HG03039 (cell line): ENCODE results near the gene DAND5.

ENCODE experiments used
- ATAC-seq: cut with Tn5 transposase; IDR thresholded peaks from one replicate; pipeline ENCODE4 v1.9.1; 2021; ENCODE audit warnings: mild to moderate bottlenecking, moderate library complexity; ENCODE audit not compliant: unreplicated experiment

The DAND5 gene

DNA sequence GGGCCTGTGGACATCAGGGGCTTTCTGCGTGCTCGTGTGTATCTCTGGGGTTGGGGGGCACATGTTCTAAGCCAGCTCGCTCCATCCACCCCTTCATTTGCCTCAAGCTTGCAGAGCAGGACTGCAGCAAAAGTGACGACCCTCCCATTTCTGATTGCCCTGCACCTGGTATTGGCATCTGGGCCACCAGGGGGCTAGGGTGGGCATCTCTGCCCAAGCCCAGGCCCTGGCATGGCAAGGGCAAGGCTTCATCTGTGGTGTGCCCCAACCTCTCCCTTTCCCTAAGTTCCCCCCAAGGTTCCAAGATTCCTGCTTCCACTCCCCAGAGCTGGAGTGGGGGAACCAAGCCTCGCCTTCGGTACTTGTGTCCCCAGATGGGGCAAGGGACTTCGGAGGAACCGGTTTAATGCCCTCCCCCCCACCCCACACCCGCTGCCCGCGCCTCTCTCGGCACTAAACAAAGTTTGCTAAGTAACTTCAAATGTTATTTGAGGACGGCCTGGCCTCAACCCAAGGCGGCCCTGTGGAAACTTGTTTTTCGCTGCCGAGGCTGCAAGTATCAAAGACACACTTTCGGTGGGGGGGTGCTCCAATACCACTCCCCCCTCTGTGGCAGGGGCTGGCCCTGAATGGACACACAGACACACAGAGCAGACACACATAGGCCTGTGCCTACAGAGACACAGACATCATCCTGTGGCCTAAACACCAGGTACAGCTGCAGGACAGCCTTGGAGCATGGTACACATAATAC is 38.1 kb downstream of the DAND5 start:
- ATAC-seq, result no peak

GRCh38 chr19:13008926-13009787 is 39.8 kb downstream of the DAND5 start:
- ATAC-seq, result no peak

- no peak for ATAC-seq
Observed at GRCh38 chr19:13010038-13010991, 40.9 kb downstream of the DAND5 start.

DNA sequence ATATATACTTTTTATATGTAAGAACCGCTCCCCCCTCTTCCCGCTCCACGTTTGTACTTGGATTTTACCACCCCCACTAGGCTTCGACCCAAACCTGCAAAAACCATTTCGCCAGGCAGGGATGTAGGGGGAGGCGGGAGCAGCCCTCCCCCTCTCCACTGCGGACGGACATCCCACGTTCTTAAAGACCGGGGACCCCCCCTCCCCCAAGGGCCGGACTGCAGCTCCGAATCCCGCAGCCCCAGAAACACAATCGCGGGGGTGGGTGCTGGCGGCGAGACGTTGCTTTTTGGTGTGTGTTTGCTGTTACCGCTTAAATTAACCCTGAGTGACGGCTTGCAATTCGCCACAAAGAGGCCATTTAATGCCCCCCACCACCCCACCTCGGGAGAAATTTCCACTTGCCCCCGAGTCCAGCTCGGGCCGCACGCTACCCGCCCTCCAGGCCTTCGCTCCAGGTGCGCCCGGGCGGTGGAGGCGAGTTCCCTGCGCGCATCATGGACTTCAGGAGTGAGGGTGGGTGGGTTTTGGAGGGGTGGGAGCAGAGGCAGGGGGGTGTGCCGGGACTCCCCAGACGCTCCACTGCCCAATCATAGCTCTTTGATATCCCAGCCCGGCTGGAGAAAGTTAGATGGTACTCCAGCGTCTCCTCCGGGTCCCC is 41.7 kb downstream of the DAND5 start:
- no peak for ATAC-seq

- ATAC-seq, result no peak
Observed at GRCh38 chr19:13011653-13012389, 42.4 kb downstream of the DAND5 start.

- ATAC-seq, result no peak
Observed at GRCh38 chr19:13012390-13012689, 43.0 kb downstream of the DAND5 start.

GRCh38 chr19:13012690-13013608 is 43.6 kb downstream of the DAND5 start:
- ATAC-seq, result no peak

DNA sequence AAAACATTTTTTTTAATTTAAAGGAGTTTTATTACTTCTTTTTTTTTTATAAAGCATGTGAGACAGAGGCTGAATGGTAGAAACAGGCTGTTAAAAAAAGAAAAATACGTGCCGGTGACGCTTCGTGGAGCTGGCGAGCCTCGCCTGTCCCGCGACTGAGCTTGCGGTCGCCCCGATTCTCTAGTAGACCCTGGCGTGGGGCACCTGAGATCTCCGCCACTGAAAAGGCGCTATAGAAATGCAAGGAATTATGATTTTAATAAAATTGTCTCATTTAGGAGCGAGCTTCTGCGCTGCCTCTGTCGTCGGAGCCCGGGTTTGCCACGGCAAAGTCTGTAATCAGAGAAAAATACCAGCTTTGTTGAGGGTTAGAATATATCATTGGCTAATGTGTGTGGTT is 44.3 kb downstream of the DAND5 start:
- ATAC-seq, result no peak

GRCh38 chr19:13014101-13014920 is 44.9 kb downstream of the DAND5 start:
- ATAC-seq, result no peak

DNA sequence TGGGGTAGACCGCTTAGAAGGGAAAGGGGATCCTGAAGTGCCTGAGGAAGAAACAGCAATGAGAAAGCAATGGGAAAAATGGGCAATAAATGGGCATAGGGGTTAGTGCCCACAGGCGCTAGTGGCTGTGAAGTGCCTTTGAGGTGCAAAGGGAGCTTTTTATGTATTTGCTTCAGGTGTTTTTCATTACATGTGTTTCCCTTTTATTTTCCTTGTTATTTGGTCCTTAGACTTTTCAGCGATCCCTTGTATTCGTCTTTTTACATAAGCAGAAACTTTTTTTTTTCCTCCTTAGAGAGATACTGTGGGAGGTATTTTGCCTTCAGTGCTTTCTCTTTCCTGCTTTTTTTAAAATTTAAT is 45.5 kb downstream of the DAND5 start:
- ATAC-seq, result no peak

- ATAC-seq, result no peak
Observed at GRCh38 chr19:13015361-13016223, 46.2 kb downstream of the DAND5 start.

- no peak for ATAC-seq
Observed at GRCh38 chr19:13016245-13016627, 46.9 kb downstream of the DAND5 start.

- no peak for ATAC-seq
Observed at GRCh38 chr19:13016628-13017305, 47.4 kb downstream of the DAND5 start.

- no peak for ATAC-seq
Observed at GRCh38 chr19:13017306-13018034, 48.1 kb downstream of the DAND5 start.

DNA sequence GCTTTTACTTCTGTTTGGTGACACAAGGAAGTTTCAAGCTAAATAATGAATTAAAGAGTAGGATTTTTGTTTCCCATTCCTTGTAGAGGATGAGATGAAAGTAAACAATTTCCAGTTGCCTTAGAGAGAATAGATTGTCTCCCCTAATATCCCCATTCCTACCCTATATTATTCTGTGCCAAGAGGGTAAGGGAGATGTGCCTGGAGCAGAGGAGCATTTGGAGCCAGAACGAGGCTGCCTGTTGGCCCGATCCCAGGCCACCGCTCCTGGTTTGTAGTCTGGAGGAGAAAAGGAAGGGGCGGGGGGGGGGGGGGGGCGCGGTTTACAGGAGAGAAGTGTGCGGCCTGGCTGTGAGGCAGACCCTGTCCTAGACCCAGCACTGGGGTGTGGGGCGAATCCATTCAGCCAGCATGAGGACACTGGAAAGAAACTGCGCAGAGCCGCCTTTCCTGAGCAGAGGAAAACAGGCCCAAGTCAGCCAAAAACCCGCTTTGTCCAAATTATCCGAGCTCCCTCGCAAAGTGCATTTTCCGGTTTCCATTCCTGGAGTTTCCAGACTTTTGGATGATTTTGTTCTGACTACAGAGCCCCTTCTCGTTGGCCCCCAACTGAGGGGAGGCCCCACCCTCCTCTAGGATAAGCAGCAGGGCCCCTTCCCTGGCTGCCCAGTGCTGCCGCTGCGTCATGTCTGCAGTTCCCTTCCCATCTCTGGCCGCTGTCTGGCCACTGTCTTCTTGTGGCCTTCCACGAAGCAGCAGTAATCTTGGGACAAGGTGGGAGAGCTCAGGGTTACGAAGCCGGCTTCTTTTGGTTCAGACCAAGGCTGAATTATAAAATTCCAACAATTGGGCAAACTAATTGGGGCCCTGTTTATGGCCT is 48.9 kb downstream of the DAND5 start:
- ATAC-seq, result no peak
